Measurements from ENCODE around the gene THRAP3.
"Not testable (repeated sequence)": the region's sequence is repeated elsewhere in the genome, so short reads cannot be mapped to it uniquely, and the experiment has no call there.

The THRAP3 gene

GRCh38 chr1:36206323-36206858, 17.9 kb upstream of the THRAP3 start:
- DNase-seq, result no peak

GRCh38 chr1:36207339-36207738, 16.9 kb upstream of the THRAP3 start:
- no peak for DNase-seq

DNA sequence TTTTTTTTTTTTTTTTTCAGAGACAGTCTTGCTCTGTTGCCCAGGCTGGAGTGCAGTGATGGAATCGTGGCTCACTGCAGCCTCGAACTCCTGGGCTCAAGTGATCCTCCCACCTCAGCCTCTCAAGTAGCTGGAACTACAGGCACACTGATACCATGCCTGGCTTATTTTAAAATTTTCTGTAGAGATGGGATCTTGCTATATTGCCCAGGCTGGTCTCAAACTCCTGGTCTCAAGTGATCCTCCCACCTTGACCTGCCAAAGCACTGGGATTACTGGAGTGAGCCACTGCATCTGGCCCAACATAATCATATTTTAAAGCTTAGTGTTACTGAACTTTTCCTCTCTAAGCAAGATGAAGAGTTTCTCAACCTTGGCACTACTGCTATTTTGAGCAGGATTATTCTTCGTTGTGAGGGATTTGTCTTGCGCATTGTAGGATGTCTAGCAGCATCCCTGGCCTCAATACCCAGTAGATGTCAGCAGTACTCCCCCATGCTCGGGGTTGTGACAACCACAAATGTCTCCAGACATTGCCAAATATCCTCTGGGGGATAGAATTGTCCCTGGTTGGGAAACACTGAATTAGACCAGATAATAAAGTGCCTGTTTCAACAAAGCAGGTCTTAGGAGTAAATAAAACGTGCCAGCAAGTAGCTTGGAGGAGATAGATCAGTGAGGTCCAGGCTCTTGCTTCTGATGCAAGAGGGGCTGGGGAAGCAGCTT, 15.1 kb upstream of the THRAP3 start:
- no peak for DNase-seq

- no peak for DNase-seq
These were observed 12.9 kb upstream of the THRAP3 start for GRCh38 chr1:36211307-36211706.

GRCh38 chr1:36211841-36212240, 12.4 kb upstream of the THRAP3 start:
- DNase-seq, result no peak

- no peak for DNase-seq
These were observed 11.5 kb upstream of the THRAP3 start for GRCh38 chr1:36212782-36213181.

DNA sequence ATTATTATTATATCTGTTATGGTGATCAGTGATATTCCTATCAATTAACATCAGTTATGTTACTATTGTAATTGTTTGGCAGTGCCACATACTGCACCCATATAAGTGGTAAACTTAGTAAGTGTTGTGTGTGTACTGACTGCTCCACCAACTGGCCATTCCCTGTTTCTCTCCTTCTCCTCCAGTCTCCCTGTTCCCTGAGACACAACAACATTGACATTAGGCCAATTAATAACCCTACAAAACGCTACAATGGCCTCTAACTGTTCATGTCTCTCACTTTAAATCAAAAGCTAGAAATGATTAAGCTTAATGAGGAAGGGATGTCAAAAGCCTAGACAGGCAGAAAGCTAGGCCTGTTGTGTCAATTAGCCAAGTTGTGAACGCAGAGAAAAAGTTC, 6.6 kb upstream of the THRAP3 start:
- DNase-seq, result no peak

- DNase-seq, result not testable (repeated sequence)
These were observed 2.3 kb upstream of the THRAP3 start for GRCh38 chr1:36221901-36222300.

DNA sequence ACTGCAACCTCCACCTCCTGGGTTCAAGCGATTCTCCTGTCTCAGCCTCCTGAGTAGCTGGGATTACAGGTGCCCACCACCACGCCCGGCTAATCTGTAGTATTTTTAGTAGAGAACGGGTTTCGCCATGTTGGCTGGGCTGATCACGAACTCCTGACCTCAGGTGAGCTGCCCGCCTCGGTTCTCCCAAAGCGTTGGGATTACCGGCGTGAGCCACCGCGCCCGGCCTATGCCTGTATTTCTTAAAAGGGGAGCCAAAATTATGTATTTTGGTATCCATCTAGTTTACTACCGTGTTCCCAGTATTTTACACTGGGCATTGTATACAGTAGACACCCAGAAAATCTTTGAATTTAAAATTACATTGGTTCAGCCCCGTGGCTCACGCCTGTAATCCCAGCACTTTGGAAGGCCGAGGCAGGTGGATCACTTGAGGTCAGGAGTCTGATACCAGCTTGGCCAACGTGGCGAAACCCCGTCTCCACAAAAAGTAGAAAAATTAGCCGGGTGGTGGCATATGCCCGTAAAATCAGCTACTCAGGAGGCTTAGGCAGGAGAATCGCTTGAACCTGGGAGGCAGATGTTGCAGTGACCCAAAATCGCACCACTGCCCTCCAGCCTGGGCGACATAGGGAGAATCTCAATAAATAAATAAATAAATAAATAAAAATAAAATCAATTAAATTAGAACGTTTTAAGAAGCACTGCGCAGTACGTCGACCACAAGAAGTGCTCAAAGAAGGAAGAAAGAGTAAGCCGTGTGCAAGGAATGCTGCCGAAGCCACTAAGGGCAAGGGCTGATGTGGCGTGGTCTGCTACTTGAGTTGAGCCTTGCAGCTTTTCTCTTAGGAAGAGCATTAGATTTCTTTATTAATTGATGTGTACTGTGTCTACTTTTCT, 1.5 kb upstream of the THRAP3 start:
- peak; percentile 22 for DNase-seq

DNA sequence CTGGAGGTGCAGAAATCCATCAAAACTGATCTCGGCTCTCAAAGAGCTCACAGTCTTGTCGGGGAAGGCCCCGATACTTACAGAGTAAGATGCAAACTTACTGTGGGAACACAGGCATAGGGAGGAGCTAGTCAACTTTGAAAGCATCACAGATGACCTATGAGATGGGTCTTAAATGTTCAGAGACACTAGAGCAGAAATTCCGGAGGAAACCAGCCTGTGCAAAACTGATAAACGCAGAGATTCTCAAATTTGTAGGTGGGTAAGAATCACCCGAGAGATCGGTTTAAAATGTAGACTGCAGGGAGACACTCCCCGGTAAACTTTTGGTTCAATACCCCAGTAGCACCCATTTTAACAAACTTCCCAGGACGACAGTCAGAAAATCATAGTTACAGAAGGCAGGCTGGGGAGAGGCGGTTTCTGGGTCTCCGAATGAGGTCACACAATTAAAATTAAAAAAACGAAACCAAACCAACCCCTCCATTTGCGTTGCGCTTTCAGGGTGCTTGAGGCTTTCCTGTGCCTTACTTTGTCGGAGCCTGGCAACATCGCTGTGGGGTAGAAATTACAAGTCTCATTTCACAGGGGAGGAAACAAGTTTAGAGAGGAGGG, 755 bp upstream of the THRAP3 start:
- DNase-seq, result no peak

GRCh38 chr1:36224537-36225282, 467 bp downstream of the THRAP3 start:
- DNase-seq, result no peak

DNA sequence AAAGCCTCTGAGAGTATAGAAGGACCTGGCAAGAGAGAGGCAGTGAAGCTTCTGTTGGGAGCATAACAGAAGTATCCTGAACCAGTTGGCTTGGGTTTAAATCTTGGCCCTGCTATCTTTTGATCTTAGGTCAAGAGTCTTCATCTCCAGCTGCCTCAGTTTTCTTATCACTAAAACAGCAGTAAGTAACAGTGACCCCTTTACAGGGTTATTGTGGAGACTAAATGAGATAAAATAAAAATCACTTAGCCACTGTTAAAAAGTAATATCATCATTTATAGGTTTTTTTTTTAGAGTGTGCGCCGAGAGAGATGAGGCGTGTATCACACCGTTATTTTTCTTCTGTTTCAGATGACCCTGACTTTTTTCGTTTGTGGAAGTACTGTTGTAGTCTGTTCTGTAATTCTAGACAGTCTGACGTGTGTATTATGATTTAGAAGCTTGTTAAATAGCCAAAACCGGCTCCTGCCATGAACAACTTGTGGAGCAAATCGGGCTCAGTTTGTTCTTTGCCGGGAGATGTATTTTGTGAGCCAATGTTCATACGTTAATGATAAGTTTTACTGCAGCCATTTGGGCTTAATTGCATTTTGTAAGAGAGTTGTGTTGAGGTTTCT, 1.1 kb downstream of the THRAP3 start:
- no peak for DNase-seq

DNA sequence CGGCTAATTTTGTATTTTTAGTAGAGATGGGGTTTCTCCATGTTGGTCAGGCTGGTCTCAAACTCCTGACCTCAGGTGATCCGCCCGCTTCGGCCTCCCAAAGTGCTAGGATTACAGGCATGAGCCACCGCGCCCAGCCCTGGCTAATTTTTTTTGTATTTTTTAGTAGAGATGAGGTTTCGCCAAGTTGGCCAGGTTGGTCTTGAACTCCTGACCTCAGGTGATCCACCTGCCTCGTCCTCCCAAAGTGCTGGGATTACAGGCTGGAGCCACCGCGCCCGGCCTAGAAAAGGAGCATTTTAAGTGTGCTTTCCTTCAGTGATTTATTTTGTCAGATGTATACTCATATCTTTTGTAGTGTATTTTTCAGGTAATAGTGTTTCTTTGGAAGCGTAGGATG, 6.0 kb downstream of the THRAP3 start:
- not testable (repeated sequence) for DNase-seq

- no peak for DNase-seq
These were observed 6.9 kb downstream of the THRAP3 start for GRCh38 chr1:36231191-36231590.

- no peak for DNase-seq
These were observed 8.2 kb downstream of the THRAP3 start for GRCh38 chr1:36232212-36233095.

- no peak for DNase-seq
These were observed 12.1 kb downstream of the THRAP3 start for GRCh38 chr1:36236302-36236701.

- no peak for DNase-seq
These were observed 14.2 kb downstream of the THRAP3 start for GRCh38 chr1:36238433-36238832.

DNA sequence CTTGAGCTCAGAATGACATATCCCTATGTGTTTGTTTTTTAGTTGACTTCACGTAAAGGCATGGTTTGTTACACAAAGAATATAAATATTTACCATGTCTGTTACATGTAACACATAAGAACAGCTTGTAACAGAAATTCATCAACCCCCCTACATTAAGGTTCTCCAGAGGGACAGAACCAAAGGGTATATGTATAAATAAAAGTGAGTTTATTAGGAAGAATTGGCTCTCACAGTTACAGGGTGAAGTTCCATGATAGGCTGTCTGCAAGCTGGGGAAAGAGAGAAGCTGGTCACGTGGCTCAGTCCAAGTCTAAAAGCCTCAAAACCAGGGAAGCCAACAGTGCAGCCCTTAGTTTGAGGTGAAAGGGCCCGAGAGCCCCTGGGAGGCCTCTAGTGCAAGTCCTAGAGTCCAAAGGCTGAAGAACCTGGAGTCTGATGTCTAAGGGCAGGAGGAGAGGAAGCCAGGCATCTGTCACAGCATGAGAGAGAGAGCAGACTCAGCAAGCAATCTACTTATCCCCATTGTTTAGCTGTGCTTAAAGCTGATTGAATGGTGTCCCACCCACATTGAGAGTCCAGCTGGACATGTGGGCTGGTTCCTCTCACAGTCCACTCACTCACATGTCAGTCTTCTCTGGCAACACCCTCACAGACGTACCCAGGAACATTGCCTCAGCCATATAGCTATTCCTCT, 15.8 kb downstream of the THRAP3 start:
- no peak for DNase-seq

DNA sequence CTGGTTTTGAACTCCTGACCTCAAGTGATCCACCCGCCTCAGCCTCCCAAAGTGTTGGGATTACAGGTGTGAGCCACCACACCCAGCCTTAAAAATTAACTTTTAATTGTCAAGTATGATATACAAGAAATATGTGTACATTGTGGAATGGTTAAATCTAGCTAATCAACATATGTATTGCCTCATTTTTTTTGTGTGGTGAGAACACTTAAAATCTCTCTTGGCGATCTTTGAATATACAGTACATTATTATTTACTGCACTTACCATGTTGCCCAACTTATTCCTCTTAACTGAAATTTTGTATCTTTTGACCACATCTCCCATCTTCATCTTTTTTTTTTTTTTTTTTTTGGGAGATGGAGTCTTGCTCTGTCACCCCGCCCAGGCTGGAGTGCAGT, 23.3 kb downstream of the THRAP3 start:
- DNase-seq, result no peak

DNA sequence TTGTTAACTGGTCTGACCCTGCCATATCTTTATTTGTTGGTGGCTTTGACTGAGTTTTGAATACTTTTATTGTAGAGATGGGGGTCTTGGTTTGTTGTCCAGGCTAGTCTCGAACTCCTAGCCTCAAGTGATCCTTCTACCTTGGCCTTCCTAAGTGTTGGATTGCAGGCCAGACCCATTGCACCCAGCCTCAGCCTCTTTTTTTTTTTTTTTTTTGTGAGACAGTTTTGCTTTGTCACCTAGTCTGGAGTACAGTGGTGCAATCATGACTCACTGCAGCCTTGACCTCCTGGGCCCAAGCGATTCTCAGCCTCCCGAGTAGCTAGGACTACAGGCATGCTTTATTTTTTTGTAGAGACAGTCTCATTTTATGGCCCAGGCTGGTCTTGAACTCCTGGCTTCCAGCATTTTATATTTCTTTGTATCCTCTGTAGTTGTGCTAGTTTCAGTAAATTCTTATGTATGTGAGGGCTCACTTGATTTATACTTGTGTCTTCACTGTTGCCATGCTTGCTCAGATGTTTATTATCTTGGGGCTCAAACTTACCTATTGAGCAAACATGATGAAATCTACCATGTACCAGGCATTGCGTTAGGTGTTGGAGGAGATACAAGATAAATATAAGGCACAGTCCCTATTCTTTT, 24.1 kb downstream of the THRAP3 start:
- no peak for DNase-seq
